Transverse colon (tissue), 4 donors: Measurements from ENCODE around the gene OLIG2. TPM values are rescaled to one million over a fixed set of nuclear protein-coding genes. Genes with fewer than 3 reads are reported as not detected.

Source experiments
- DNase-seq: peaks from one replicate; pipeline ENCODE4 v3.0.0-alpha.2; 2019
- H3K27ac ChIP-seq, 4 donors: fragments of 200-600 bp; sonication (generic); 2 replicates each; pipeline ENCODE4 v1.5.1; 2016 to 2018; ENCODE audit warnings: inconsistent platforms in 4 of 4
- H3K27me3 ChIP-seq: fragments of 200-600 bp; sonication (generic); 2 replicates; pipeline ENCODE4 v1.5.1; 2017; ENCODE audit warnings: inconsistent platforms
- H3K36me3 ChIP-seq, 4 donors: fragments of 200-600 bp; sonication (generic); 2 replicates each; pipeline ENCODE4 v1.5.1; 2017 to 2019; ENCODE audit warnings: inconsistent platforms in 4 of 4
- H3K4me1 ChIP-seq, 4 donors: fragments of 200-600 bp; sonication (generic); 2 replicates each; pipeline ENCODE4 v1.5.1; 2017 to 2020; ENCODE audit warnings: inconsistent platforms in 4 of 4
- H3K4me3 ChIP-seq, 4 donors: fragments of 200-600 bp; sonication (generic); 1 replicate in 1 of 4; 2 replicates in 3 of 4; pipeline versions ENCODE4 v1.5.1 to v1.6.1; 2017 to 2019; ENCODE audit warnings: inconsistent platforms in 4 of 4
- H3K9me3 ChIP-seq, 2 donors: fragments of 200-600 bp; sonication (generic); 2 replicates each; pipeline ENCODE4 v1.5.1; 2017 to 2019; ENCODE audit warnings: inconsistent platforms in 2 of 2
- EP300 ChIP-seq: sonication (generic); formaldehyde crosslinking; IDR thresholded peaks from one replicate; pipeline ENCODE4 v1.6.1; 2017; ENCODE audit warnings: antibody characterized with exemption, low read depth
- POLR2A ChIP-seq: fragments of 450-650 bp; IDR thresholded peaks from one replicate; pipeline ENCODE4 v1.6.1; 2016; ENCODE audit warnings: antibody characterized with exemption, mild to moderate bottlenecking, moderate library complexity
- POLR2AphosphoS5 ChIP-seq, 3 donors: sonication (generic); formaldehyde crosslinking; IDR thresholded peaks; one replicate each; pipeline ENCODE4 v1.6.1; 2016; ENCODE audit warnings: antibody characterized with exemption in 3 of 3
- WGBS, 2 donors: methylation state at CpG; one replicate each; pipeline ENCODE4 v1.1.5; 2018; ENCODE audit warnings: low coverage in 1 of 2; 5-methylcytosine and 5-hydroxymethylcytosine counted together
- in situ Hi-C, 4 donors: fragments of 200-750 bp; cut with MboI; loops; one replicate each; pipeline versions ENCODE4 v1.15.0 to v1.15.1; 2017; ENCODE audit warnings: low sequenced_read_pairs in 3 of 4, low pct_ligation_motif_present in 1 of 4, low pct_unique_long_range_greater_than_20kb in 1 of 4
- intact Hi-C: fragments of 100-400 bp; cut with DNase I; formaldehyde crosslinking; loops from one replicate; pipeline ENCODE4 v1.15.1; 2023; ENCODE audit warnings: low total_unique reads
- total RNA-seq, 4 donors: library from RNA; depleted of rRNA; stranded (reverse); fragments of >200 nt; gene quantifications; one replicate each; pipeline ENCODE4 v1.1.0, GENCODE V29; 2016
- TF ChIP-seq, protein P1 (sequence below), 5 experiments: fragments of 200-600 bp in 3 of 5; fragments of 450-650 bp in 2 of 5; sonication (generic) in 3 of 5; IDR thresholded peaks; 1 replicate in 2 of 5; 2 replicates in 3 of 5; pipeline ENCODE4 v1.5.1; 2016 to 2017; ENCODE audit warnings: antibody characterized with exemption in 5 of 5, inconsistent platforms in 3 of 5, mild to moderate bottlenecking in 2 of 5, moderate library complexity in 1 of 5

The OLIG2 gene
- total RNA-seq, 4 donors from 2014 or later = not detected

DNA sequence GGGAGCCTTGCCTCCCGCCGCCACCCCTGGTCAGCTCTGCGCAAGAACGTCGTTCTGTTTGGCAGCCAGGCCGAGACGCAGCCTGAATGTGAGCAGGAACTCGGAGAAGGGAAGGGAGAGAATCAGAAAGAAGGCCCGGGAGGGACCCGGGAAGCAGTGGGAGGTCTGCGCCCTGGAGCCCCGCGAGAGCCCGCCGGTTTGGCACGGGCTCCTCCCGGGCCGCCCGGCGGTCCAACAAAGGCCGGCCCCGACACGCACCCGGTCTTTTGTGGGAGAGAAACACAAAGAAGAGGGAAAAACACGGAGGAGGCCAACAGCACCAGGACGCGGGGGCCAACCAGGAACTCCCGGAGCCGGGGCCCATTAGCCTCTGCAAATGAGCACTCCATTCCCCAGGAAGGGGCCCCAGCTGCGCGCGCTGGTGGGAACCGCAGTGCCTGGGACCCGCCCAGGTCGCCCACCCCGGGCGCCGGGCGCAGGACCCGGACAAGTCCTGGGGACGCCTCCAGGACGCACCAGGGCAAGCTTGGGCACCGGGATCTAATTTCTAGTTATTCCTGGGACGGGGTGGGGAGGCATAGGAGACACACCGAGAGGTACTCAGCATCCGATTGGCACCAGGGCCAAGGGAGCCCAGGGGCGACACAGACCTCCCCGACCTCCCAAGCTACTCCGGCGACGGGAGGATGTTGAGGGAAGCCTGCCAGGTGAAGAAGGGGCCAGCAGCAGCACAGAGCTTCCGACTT lies 2.7 kb upstream of the OLIG2 start:
- WGBS, 2 donors = 8% methylated on average over 49 of the region's 52 CpGs; no CpG with 5 or more reads in 1 of the 2 donors
- DNase-seq = no peak
- Histone ChIP-seq H3K4me3 (no peak overlapping the region), H3K4me1 (peaks cover 0 to 47% (median 14%) of the 10 kb centered on the region in 4 donors), H3K36me3 (no peaks in the 10 kb centered on the region), H3K9me3 (no peaks in the 10 kb centered on the region), H3K27me3 (peaks cover 100% of the 10 kb centered on the region), H3K27ac (no peak overlapping the region)
- intact Hi-C loops = no loop called here
- TF ChIP-seq, protein P1, sequence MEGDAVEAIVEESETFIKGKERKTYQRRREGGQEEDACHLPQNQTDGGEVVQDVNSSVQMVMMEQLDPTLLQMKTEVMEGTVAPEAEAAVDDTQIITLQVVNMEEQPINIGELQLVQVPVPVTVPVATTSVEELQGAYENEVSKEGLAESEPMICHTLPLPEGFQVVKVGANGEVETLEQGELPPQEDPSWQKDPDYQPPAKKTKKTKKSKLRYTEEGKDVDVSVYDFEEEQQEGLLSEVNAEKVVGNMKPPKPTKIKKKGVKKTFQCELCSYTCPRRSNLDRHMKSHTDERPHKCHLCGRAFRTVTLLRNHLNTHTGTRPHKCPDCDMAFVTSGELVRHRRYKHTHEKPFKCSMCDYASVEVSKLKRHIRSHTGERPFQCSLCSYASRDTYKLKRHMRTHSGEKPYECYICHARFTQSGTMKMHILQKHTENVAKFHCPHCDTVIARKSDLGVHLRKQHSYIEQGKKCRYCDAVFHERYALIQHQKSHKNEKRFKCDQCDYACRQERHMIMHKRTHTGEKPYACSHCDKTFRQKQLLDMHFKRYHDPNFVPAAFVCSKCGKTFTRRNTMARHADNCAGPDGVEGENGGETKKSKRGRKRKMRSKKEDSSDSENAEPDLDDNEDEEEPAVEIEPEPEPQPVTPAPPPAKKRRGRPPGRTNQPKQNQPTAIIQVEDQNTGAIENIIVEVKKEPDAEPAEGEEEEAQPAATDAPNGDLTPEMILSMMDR (IDR thresholded peaks at IDR 0.05) = no peak
- TF ChIP-seq EP300 (no peak), POLR2AphosphoS5 (IDR thresholded peaks at IDR 0.05) (no peak), POLR2A (no peak)
- in situ Hi-C loops = no loop called here

DNA sequence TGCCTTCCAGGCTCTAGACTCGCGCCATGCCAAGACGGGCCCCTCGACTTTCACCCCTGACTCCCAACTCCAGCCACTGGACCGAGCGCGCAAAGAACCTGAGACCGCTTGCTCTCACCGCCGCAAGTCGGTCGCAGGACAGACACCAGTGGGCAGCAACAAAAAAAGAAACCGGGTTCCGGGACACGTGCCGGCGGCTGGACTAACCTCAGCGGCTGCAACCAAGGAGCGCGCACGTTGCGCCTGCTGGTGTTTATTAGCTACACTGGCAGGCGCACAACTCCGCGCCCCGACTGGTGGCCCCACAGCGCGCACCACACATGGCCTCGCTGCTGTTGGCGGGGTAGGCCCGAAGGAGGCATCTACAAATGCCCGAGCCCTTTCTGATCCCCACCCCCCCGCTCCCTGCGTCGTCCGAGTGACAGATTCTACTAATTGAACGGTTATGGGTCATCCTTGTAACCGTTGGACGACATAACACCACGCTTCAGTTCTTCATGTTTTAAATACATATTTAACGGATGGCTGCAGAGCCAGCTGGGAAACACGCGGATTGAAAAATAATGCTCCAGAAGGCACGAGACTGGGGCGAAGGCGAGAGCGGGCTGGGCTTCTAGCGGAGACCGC lies 2.0 kb upstream of the OLIG2 start:
- DNase-seq = no peak
- Histone ChIP-seq H3K27ac (no peak overlapping the region), H3K9me3 (no peaks in the 10 kb centered on the region), H3K36me3 (no peaks in the 10 kb centered on the region), H3K4me1 (peaks cover 0 to 54% (median 16%) of the 10 kb centered on the region in 4 donors), H3K27me3 (peaks cover 100% of the 10 kb centered on the region), H3K4me3 (no peak overlapping the region)
- in situ Hi-C loops = no loop called here
- WGBS, 2 donors = 13 to 16% methylated on average over 10 to 49 of the region's 49 CpGs
- intact Hi-C loops = no loop called here
- no peak for TF ChIP-seq POLR2AphosphoS5 (IDR thresholded peaks at IDR 0.05)
- no peak for TF ChIP-seq POLR2A
- TF ChIP-seq EP300 = no peak
- TF ChIP-seq, protein P1 (IDR thresholded peaks at IDR 0.05) = no peak

DNA sequence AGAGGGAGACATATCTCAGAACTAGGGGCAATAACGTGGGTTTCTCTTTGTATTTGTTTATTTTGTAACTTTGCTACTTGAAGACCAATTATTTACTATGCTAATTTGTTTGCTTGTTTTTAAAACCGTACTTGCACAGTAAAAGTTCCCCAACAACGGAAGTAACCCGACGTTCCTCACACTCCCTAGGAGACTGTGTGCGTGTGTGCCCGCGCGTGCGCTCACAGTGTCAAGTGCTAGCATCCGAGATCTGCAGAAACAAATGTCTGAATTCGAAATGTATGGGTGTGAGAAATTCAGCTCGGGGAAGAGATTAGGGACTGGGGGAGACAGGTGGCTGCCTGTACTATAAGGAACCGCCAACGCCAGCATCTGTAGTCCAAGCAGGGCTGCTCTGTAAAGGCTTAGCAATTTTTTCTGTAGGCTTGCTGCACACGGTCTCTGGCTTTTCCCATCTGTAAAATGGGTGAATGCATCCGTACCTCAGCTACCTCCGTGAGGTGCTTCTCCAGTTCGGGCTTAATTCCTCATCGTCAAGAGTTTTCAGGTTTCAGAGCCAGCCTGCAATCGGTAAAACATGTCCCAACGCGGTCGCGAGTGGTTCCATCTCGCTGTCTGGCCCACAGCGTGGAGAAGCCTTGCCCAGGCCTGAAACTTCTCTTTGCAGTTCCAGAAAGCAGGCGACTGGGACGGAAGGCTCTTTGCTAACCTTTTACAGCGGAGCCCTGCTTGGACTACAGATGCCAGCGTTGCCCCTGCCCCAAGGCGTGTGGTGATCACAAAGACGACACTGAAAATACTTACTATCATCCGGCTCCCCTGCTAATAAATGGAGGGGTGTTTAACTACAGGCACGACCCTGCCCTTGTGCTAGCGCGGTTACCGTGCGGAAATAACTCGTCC lies 1.3 kb upstream of the OLIG2 start:
- intact Hi-C loops (no loop called here), in situ Hi-C loops (no loop called here)
- H3K27ac ChIP-seq = no peak overlapping the region
- no peak for TF ChIP-seq POLR2A
- TF ChIP-seq EP300 = no peak
- TF ChIP-seq POLR2AphosphoS5 (IDR thresholded peaks at IDR 0.05) = no peak
- TF ChIP-seq, protein P1 (IDR thresholded peaks at IDR 0.05) = no peak
- no peaks in the 10 kb centered on the region for H3K36me3 ChIP-seq
- H3K4me1 ChIP-seq = peaks cover 0 to 61% (median 24%) of the 10 kb centered on the region in 4 donors
- no peak overlapping the region for H3K4me3 ChIP-seq
- DNase-seq = no peak
- H3K9me3 ChIP-seq = no peaks in the 10 kb centered on the region
- peaks cover 100% of the 10 kb centered on the region for H3K27me3 ChIP-seq
- WGBS, 2 donors = 17 to 20% methylated on average over 10 to 40 of the region's 40 CpGs

DNA sequence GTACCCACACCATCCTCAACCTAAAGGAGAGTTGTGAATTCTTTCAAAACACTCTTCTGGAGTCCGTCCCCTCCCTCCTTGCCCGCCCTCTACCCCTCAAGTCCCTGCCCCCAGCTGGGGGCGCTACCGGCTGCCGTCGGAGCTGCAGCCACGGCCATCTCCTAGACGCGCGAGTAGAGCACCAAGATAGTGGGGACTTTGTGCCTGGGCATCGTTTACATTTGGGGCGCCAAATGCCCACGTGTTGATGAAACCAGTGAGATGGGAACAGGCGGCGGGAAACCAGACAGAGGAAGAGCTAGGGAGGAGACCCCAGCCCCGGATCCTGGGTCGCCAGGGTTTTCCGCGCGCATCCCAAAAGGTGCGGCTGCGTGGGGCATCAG lies 638 bp upstream of the OLIG2 start:
- DNase-seq = no peak
- Histone ChIP-seq H3K9me3 (no peaks in the 10 kb centered on the region), H3K27me3 (peaks cover 100% of the 10 kb centered on the region), H3K4me3 (no peak overlapping the region), H3K4me1 (peaks cover 0 to 56% (median 20%) of the 10 kb centered on the region in 4 donors), H3K36me3 (no peaks in the 10 kb centered on the region), H3K27ac (no peak overlapping the region)
- 17% methylated on average over 22 of the region's 22 CpGs; no CpG with 5 or more reads in 1 of the 2 donors for WGBS, 2 donors
- intact Hi-C loops (no loop called here), in situ Hi-C loops (no loop called here)
- no peak for TF ChIP-seq POLR2A
- TF ChIP-seq POLR2AphosphoS5 (IDR thresholded peaks at IDR 0.05) = no peak
- TF ChIP-seq EP300 = no peak
- TF ChIP-seq, protein P1 (IDR thresholded peaks at IDR 0.05) = no peak
